GM12878 (cell line): ENCODE results near the gene NPR2. TPM values are rescaled to one million over a fixed set of nuclear protein-coding genes. Genes with fewer than 3 reads are reported as not detected.

Experiments
- BRCA1 ChIP-seq: IDR thresholded peaks from 2 replicates; pipeline ENCODE4 v1.6.1; 2011; ENCODE audit warnings: low read depth, low read length, improper control_type of control experiment
- CREM ChIP-seq: IDR thresholded peaks from 2 replicates; pipeline ENCODE4 v1.6.1; 2014; ENCODE audit warnings: antibody characterized with exemption, low read depth
- CUX1 ChIP-seq: IDR thresholded peaks from 2 replicates; pipeline ENCODE4 v1.6.1; 2012; ENCODE audit warnings: improper control_type of control experiment, low read depth, low read length; ENCODE audit not compliant: insufficient replicate concordance
- ETV6 ChIP-seq, 2 experiments: fragments of 450-650 bp in 1 of 2; IDR thresholded peaks in 1 of 2; conservative IDR thresholded peaks in 1 of 2; 2 replicates each; pipeline ENCODE4 v1.6.1; 2014; ENCODE audit warnings: antibody characterized with exemption in 1 of 2, borderline replicate concordance in 1 of 2, low read depth in 1 of 2, mild to moderate bottlenecking in 1 of 2, moderate library complexity in 1 of 2
- GATAD2B ChIP-seq: fragments of 450-650 bp; conservative IDR thresholded peaks from 2 replicates; pipeline ENCODE4 v1.6.1; 2017; ENCODE audit warnings: low read depth, mild to moderate bottlenecking, moderate library complexity
- IKZF1 ChIP-seq: fragments of 450-650 bp; conservative IDR thresholded peaks from 2 replicates; pipeline ENCODE4 v1.6.1; 2017; ENCODE audit warnings: antibody characterized with exemption, mild to moderate bottlenecking
- JUND ChIP-seq: IDR thresholded peaks from 2 replicates; pipeline ENCODE4 v1.6.1; 2012; ENCODE audit warnings: low read depth, mild to moderate bottlenecking, low read length, improper control_type of control experiment, moderate library complexity
- LARP7 ChIP-seq: fragments of 450-650 bp; IDR thresholded peaks from 2 replicates; pipeline ENCODE4 v1.6.1; 2017; ENCODE audit warnings: mild to moderate bottlenecking
- MTA2 ChIP-seq: fragments of 450-650 bp; IDR thresholded peaks from 2 replicates; pipeline ENCODE4 v1.6.1; 2016; ENCODE audit warnings: low read depth, mild to moderate bottlenecking, moderate library complexity
- MYC ChIP-seq: IDR thresholded peaks from 2 replicates; pipeline ENCODE4 v1.6.1; 2011; ENCODE audit warnings: mild to moderate bottlenecking, low read length, moderate library complexity, inconsistent platforms; ENCODE audit not compliant: insufficient read depth, insufficient replicate concordance, insufficient read length, severe bottlenecking
- NR2C1 ChIP-seq: fragments of 450-650 bp; IDR thresholded peaks from 2 replicates; pipeline ENCODE4 v1.6.1; 2017; ENCODE audit warnings: antibody characterized with exemption, mild to moderate bottlenecking, moderate library complexity
- PBX3 ChIP-seq: IDR thresholded peaks from 2 replicates; pipeline ENCODE4 v1.6.1; 2011; ENCODE audit warnings: mild to moderate bottlenecking, low read depth, low read length, moderate library complexity; ENCODE audit not compliant: insufficient replicate concordance
- RELA ChIP-seq: fragments of 450-650 bp; IDR thresholded peaks from 2 replicates; pipeline ENCODE4 v1.8.0; 2014; ENCODE audit warnings: borderline replicate concordance; ENCODE audit not compliant: partially characterized antibody
- SMAD5 ChIP-seq: IDR thresholded peaks from 2 replicates; pipeline ENCODE4 v1.6.1; 2016; ENCODE audit warnings: antibody characterized with exemption, low read depth
- SMARCA5 ChIP-seq: fragments of 450-650 bp; IDR thresholded peaks from 2 replicates; pipeline ENCODE4 v1.6.1; 2017; ENCODE audit warnings: mild to moderate bottlenecking
- SP1 ChIP-seq: IDR thresholded peaks from one replicate; pipeline ENCODE4 v1.6.1; 2011; ENCODE audit warnings: low read depth, low read length
- SPI1 ChIP-seq: IDR thresholded peaks from 2 replicates; pipeline ENCODE4 v1.6.1; 2011; ENCODE audit warnings: low read depth, mild to moderate bottlenecking, low read length, moderate library complexity, borderline replicate concordance; ENCODE audit not compliant: insufficient read depth
- TCF12 ChIP-seq: IDR thresholded peaks from 2 replicates; pipeline ENCODE4 v1.6.1; 2011; ENCODE audit warnings: low read depth, mild to moderate bottlenecking, low read length
- USF1 ChIP-seq: IDR thresholded peaks from 2 replicates; pipeline ENCODE4 v1.6.1; 2011; ENCODE audit warnings: borderline replicate concordance, low read depth, mild to moderate bottlenecking, moderate library complexity, mixed read lengths, low read length; ENCODE audit not compliant: insufficient read depth; ENCODE audit errors: extremely low read length
- WRNIP1 ChIP-seq: IDR thresholded peaks from 2 replicates; pipeline ENCODE4 v1.6.1; 2011; ENCODE audit warnings: low read depth, low read length, improper control_type of control experiment, borderline replicate concordance
- ZBTB11 ChIP-seq: fragments of 450-650 bp; formaldehyde crosslinking; IDR thresholded peaks from 2 replicates; pipeline ENCODE4 v1.5.0; 2022; ENCODE audit warnings: mild to moderate bottlenecking, missing genetic modification characterization
- polyA plus RNA-seq, 11 experiments: library from polyadenylated mRNA; depleted of rRNA in 4 of 11; unstranded in 6 of 11; stranded (reverse) in 5 of 11; fragments of >200 nt; fragmentation: Nextera tagmentation in 4 of 11; fragmentation: Illumina TruSeq in 1 of 11; extraction: Ambion mirVana in 4 of 11; extraction: Trizol in 1 of 11; gene quantifications; 1 replicate in 1 of 11; 2 replicates in 10 of 11; pipeline versions ENCODE4 v1.2.1 to v1.2.3, GENCODE V29; 2011 to 2016; ENCODE audit warnings: inconsistent platforms in 2 of 11, missing spikeins in 2 of 11, low read depth in 1 of 11
- total RNA-seq, 4 experiments: library from RNA; depleted of rRNA in 3 of 4; stranded (reverse); fragments of >200 nt in 3 of 4; fragmentation: Illumina TruSeq in 1 of 4; extraction: Trizol in 1 of 4; gene quantifications; 2 replicates each; pipeline versions ENCODE4 v1.2.1 to v1.2.3, GENCODE V29; 2013 to 2021

NPR2 gene
- total and polyA plus RNA-seq, 10 of the 15 experiments (the other 5 are each of a cell fraction or from before 2014, with no cell fraction given) = 2.0 to 20.9 (median 6.8) TPM

GRCh38 chr9:35842795-35843194 lies 51.4 kb downstream of the NPR2 start (continued):
- TF ChIP-seq ZBTB11 (CRISPR knock-in tag) (no peak), RELA (peak; percentile 15), TCF12 (no peak), MYC (no peak), JUND (no peak), CUX1 (no peak), SMARCA5 (no peak), GATAD2B (no peak), WRNIP1 (no peak), ETV6 (conservative IDR thresholded peaks at IDR 0.05 in 1 of 2, IDR thresholded peaks at IDR 0.05 in 1 of 2; ENCODE audit: borderline replicate concordance in 1 of 2, low read depth in 1 of 2) (peak in 1 of 2 experiments; percentile 38; a peak in 1 of 4 replicates), PBX3 (no peak), BRCA1 (no peak), CREM (no peak), USF1 (no peak), SMAD5 (no peak), MTA2 (peak; percentile 81), SPI1 (peak; percentile 75), NR2C1 (peak; percentile 31; the same call in 1 of the 2 replicates), LARP7 (no peak), SP1 (peak; percentile 46), IKZF1 (peak; percentile 78)
